ENCODE results near the gene LRG1.

DNA sequence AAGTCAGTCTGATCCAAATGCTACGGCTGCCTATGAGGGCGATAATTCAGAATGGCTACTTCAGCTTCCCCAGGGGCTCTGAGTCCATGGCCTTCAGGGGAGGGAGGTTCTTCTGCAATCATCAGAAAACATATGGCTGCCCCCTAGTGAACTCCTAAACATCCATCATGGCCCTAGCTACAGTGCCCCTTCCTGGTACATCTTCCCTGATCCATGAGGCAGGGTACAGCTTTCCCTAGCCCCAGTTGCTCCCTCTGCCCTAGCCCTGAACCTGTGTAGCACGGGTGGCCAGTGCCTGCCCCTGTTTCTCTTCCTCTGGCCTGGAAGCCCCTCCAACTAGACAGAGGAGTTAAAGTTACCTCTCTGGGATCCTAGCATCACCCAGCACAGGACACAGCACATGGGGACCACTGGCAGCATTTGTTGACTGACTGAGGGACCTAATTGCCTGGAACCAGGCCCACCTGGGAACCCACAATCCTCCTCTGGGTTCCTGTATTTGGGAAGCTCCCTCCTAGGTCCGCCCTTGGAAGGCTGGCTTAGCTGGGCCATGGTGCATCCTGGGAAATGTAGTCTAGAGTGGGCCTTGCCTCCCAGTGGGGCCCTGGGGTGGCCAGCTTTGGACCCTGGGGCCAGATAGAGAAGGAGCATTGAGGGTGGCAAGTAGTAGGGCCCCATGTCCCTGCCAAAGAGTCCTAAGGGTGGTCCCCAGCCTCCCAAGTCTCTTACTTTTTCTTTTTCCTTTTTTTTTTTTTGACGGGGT is 37.4 kb upstream of the LRG1 start:
- TF ChIP-seq, protein P1, sequence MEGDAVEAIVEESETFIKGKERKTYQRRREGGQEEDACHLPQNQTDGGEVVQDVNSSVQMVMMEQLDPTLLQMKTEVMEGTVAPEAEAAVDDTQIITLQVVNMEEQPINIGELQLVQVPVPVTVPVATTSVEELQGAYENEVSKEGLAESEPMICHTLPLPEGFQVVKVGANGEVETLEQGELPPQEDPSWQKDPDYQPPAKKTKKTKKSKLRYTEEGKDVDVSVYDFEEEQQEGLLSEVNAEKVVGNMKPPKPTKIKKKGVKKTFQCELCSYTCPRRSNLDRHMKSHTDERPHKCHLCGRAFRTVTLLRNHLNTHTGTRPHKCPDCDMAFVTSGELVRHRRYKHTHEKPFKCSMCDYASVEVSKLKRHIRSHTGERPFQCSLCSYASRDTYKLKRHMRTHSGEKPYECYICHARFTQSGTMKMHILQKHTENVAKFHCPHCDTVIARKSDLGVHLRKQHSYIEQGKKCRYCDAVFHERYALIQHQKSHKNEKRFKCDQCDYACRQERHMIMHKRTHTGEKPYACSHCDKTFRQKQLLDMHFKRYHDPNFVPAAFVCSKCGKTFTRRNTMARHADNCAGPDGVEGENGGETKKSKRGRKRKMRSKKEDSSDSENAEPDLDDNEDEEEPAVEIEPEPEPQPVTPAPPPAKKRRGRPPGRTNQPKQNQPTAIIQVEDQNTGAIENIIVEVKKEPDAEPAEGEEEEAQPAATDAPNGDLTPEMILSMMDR (IDR thresholded peaks at IDR 0.05), result no peak
- TF ChIP-seq POLR2A (IDR thresholded peaks at IDR 0.05), result no peak

Data from adrenal gland (tissue), 5 donors.